Upper lobe of left lung (tissue), 6 donors: ENCODE data around the gene TGFB2. TPM values are rescaled to one million over a fixed set of nuclear protein-coding genes. Genes with fewer than 3 reads are reported as not detected.

ENCODE experiments used
- ATAC-seq, 2 donors: fragments of 200-7000 bp; cut with Tn5 transposase; one replicate each; pipeline ENCODE4 v1.9.1; 2022; ENCODE audit warnings: mild to moderate bottlenecking in 2 of 2, moderate library complexity in 2 of 2; ENCODE audit not compliant: low FRiP score in 2 of 2
- DNase-seq, 2 donors: peaks; one replicate each; pipeline ENCODE4 v3.0.0-alpha.2; 2019 to 2020
- H3K27ac ChIP-seq, 4 donors: fragments of 200-600 bp; sonication (generic); one replicate each; pipeline ENCODE4 v1.5.1; 2016 to 2019
- H3K27me3 ChIP-seq, 4 donors: fragments of 200-600 bp; sonication (generic); one replicate each; pipeline ENCODE4 v1.5.1; 2017 to 2019
- H3K36me3 ChIP-seq, 4 donors: fragments of 200-600 bp; sonication (generic); one replicate each; pipeline ENCODE4 v1.5.1; 2016 to 2019
- H3K4me1 ChIP-seq, 4 donors: fragments of 200-600 bp; sonication (generic); one replicate each; pipeline ENCODE4 v1.5.1; 2018 to 2019
- H3K4me3 ChIP-seq, 4 donors: fragments of 200-600 bp; sonication (generic); one replicate each; pipeline ENCODE4 v1.5.1; 2017 to 2019; ENCODE audit warnings: mild to moderate bottlenecking in 2 of 4, moderate library complexity in 1 of 4
- H3K9me3 ChIP-seq, 4 donors: fragments of 200-600 bp; sonication (generic); one replicate each; pipeline ENCODE4 v1.5.1; 2018 to 2019
- CTCF ChIP-seq, 6 experiments: fragments of 450-650 bp in 4 of 6; fragments of 200-600 bp in 2 of 6; sonication (generic) in 2 of 6; IDR thresholded peaks; one replicate each; pipeline ENCODE4 v1.5.1; 2016 to 2019; ENCODE audit warnings: antibody characterized with exemption in 6 of 6
- EP300 ChIP-seq, 4 donors: sonication (generic); formaldehyde crosslinking; IDR thresholded peaks; one replicate each; pipeline ENCODE4 v1.5.1; 2017; ENCODE audit warnings: antibody characterized with exemption in 4 of 4, control low read depth in 2 of 4
- POLR2A ChIP-seq, 4 donors: fragments of 450-650 bp; IDR thresholded peaks; one replicate each; pipeline ENCODE4 v1.5.1; 2016 to 2017; ENCODE audit warnings: antibody characterized with exemption in 4 of 4, mild to moderate bottlenecking in 2 of 4
- POLR2AphosphoS5 ChIP-seq, 2 donors: sonication (generic); formaldehyde crosslinking; IDR thresholded peaks; one replicate each; pipeline ENCODE4 v1.5.1; 2017; ENCODE audit warnings: antibody characterized with exemption in 2 of 2
- WGBS, 2 donors: methylation state at CpG; one replicate each; pipeline ENCODE4 v1.1.5; 2017 to 2018; 5-methylcytosine and 5-hydroxymethylcytosine counted together
- total RNA-seq, 6 donors: library from RNA; depleted of rRNA in 4 of 6; stranded (reverse); fragments of >200 nt in 4 of 6; gene quantifications; one replicate each; pipeline versions ENCODE4 v1.1.0 to v1.2.1, GENCODE V29; 2016 to 2021
- donor health status: DM: no; HTN: no; CAD: no; lungs with moderate emphysema.
- donor health status: DM: no; HTN: yes; CAD: no; lungs with severe emphysema.

TGFB2 gene
- total RNA-seq, 6 donors from 2014 or later, result 4.2 to 13.7 (median 9.9) TPM

GRCh38 chr1:218447010-218447689, 102.0 kb downstream of the TGFB2 start:
- 82 to 88% methylated on average over 7 of the region's 7 CpGs for WGBS, 2 donors
- DNase-seq, result no peak
- Histone ChIP-seq H3K4me3 (no peak overlapping the region), H3K36me3 (no peaks in the 10 kb centered on the region), H3K27me3 (no peaks in the 10 kb centered on the region), H3K4me1 (no peaks in the 10 kb centered on the region), H3K27ac (no peak overlapping the region), H3K9me3 (no peaks in the 10 kb centered on the region)
- TF ChIP-seq EP300 (IDR thresholded peaks at IDR 0.05), result peak in 1 of 4 donors; percentile 71
- no peak for TF ChIP-seq CTCF (IDR thresholded peaks at IDR 0.05)
- TF ChIP-seq POLR2A (IDR thresholded peaks at IDR 0.05), result no peak
- no peak for TF ChIP-seq POLR2AphosphoS5 (IDR thresholded peaks at IDR 0.05)
- ATAC-seq, result peak in 1 of 2 donors; percentile 87

- 70 to 75% methylated on average over 3 of the region's 3 CpGs for WGBS, 2 donors
- Histone ChIP-seq H3K4me3 (no peak overlapping the region), H3K27me3 (no peaks in the 10 kb centered on the region), H3K9me3 (no peaks in the 10 kb centered on the region), H3K36me3 (no peaks in the 10 kb centered on the region), H3K4me1 (no peaks in the 10 kb centered on the region), H3K27ac (no peak overlapping the region)
- TF ChIP-seq POLR2A (IDR thresholded peaks at IDR 0.05) (no peak), CTCF (IDR thresholded peaks at IDR 0.05) (no peak), EP300 (IDR thresholded peaks at IDR 0.05) (no peak), POLR2AphosphoS5 (IDR thresholded peaks at IDR 0.05) (no peak)
- DNase-seq (no peak), ATAC-seq (no peak)
Measured at GRCh38 chr1:218451415-218451814, 106.3 kb downstream of the TGFB2 start.

- H3K4me3 ChIP-seq, result no peak overlapping the region
- no peaks in the 10 kb centered on the region for H3K27me3 ChIP-seq
- H3K36me3 ChIP-seq, result no peaks in the 10 kb centered on the region
- ATAC-seq, result no peak
- no peak overlapping the region for H3K27ac ChIP-seq
- 77 to 86% methylated on average over 2 of the region's 2 CpGs for WGBS, 2 donors
- peaks cover 6 to 9% (median 8%) of the 10 kb centered on the region in 4 donors for H3K4me1 ChIP-seq
- TF ChIP-seq POLR2AphosphoS5 (IDR thresholded peaks at IDR 0.05), result no peak
- TF ChIP-seq POLR2A (IDR thresholded peaks at IDR 0.05), result no peak
- no peak for TF ChIP-seq EP300 (IDR thresholded peaks at IDR 0.05)
- TF ChIP-seq CTCF (IDR thresholded peaks at IDR 0.05), result no peak
- no peak for DNase-seq
- no peaks in the 10 kb centered on the region for H3K9me3 ChIP-seq
Measured at GRCh38 chr1:218454700-218455282, 109.7 kb downstream of the TGFB2 start.

GRCh38 chr1:218456444-218456843, 111.3 kb downstream of the TGFB2 start:
- Histone ChIP-seq H3K27me3 (no peaks in the 10 kb centered on the region), H3K4me3 (no peak overlapping the region), H3K9me3 (no peaks in the 10 kb centered on the region), H3K27ac (no peak overlapping the region), H3K36me3 (no peaks in the 10 kb centered on the region), H3K4me1 (peaks cover 11 to 20% (median 17%) of the 10 kb centered on the region in 4 donors)
- DNase-seq, result no peak
- WGBS, 2 donors, result 90 to 93% methylated on average over 3 of the region's 3 CpGs
- ATAC-seq, result no peak
- TF ChIP-seq POLR2AphosphoS5 (IDR thresholded peaks at IDR 0.05) (no peak), POLR2A (IDR thresholded peaks at IDR 0.05) (no peak), EP300 (IDR thresholded peaks at IDR 0.05) (no peak)

- DNase-seq, result peak in 1 of 2 donors; percentile 54
- ATAC-seq, result peak in 1 of 2 donors; percentile 72
Measured at GRCh38 chr1:218459450-218459849, 114.3 kb downstream of the TGFB2 start.

More at GRCh38 chr1:218459450-218459849, 114.3 kb downstream of the TGFB2 start:
- Histone ChIP-seq H3K27ac (peak overlapping the region; percentile 63 to 77 (median 76)), H3K4me3 (no peak overlapping the region), H3K36me3 (no peaks in the 10 kb centered on the region), H3K27me3 (no peaks in the 10 kb centered on the region), H3K4me1 (peaks cover 18 to 28% (median 19%) of the 10 kb centered on the region in 4 donors), H3K9me3 (no peaks in the 10 kb centered on the region)
- no peak for TF ChIP-seq CTCF (IDR thresholded peaks at IDR 0.05)
- TF ChIP-seq POLR2A (IDR thresholded peaks at IDR 0.05), result no peak
- TF ChIP-seq POLR2AphosphoS5 (IDR thresholded peaks at IDR 0.05), result no peak
- no peak for TF ChIP-seq EP300 (IDR thresholded peaks at IDR 0.05)
- WGBS, 2 donors, result 62 to 66% methylated on average over 8 of the region's 8 CpGs
